AG20443 (cell line): ENCODE results near the gene MUC2.

Experiments used
- DNase-seq: peaks from one replicate; pipeline ENCODE4 v3.0.0; 2012; ENCODE audit warnings: low spot score, mixed read lengths

MUC2 gene

GRCh38 chr11:1051356-1052132 lies 23.1 kb upstream of the MUC2 start:
- no peak for DNase-seq

- DNase-seq = no peak
These were observed 22.3 kb upstream of the MUC2 start for GRCh38 chr11:1052133-1053011.

GRCh38 chr11:1053121-1053901 lies 21.4 kb upstream of the MUC2 start:
- DNase-seq = no peak

GRCh38 chr11:1054143-1055108 lies 20.2 kb upstream of the MUC2 start:
- DNase-seq = peak; percentile 85

GRCh38 chr11:1055109-1055703 lies 19.5 kb upstream of the MUC2 start:
- DNase-seq = no peak

- DNase-seq = no peak
These were observed 18.5 kb upstream of the MUC2 start for GRCh38 chr11:1055990-1056771.

GRCh38 chr11:1057806-1058205 lies 16.9 kb upstream of the MUC2 start:
- no peak for DNase-seq

GRCh38 chr11:1059759-1060158 lies 14.9 kb upstream of the MUC2 start:
- DNase-seq = no peak

GRCh38 chr11:1060410-1060809 lies 14.3 kb upstream of the MUC2 start:
- DNase-seq = no peak

GRCh38 chr11:1060852-1061616 lies 13.6 kb upstream of the MUC2 start:
- DNase-seq = peak; percentile 95

GRCh38 chr11:1062075-1062820 lies 12.4 kb upstream of the MUC2 start:
- DNase-seq = no peak

GRCh38 chr11:1064167-1064566 lies 10.5 kb upstream of the MUC2 start:
- DNase-seq = no peak

GRCh38 chr11:1067812-1068496 lies 6.7 kb upstream of the MUC2 start:
- DNase-seq = no peak

- DNase-seq = no peak
These were observed 4.9 kb upstream of the MUC2 start for GRCh38 chr11:1069740-1070139.

GRCh38 chr11:1070594-1071462 lies 3.8 kb upstream of the MUC2 start:
- no peak for DNase-seq

GRCh38 chr11:1071571-1072115 lies 3.0 kb upstream of the MUC2 start:
- DNase-seq = no peak
